HepG2 (cell line): ENCODE data around the gene FBP1. TPM values are rescaled to one million over a fixed set of nuclear protein-coding genes. Genes with fewer than 3 reads are reported as not detected.

Experiments
- ATAC-seq: fragments of 200-7000 bp; cut with Tn5 transposase; 3 replicates; pipeline ENCODE4 v1.9.1; 2020; ENCODE audit warnings: mild to moderate bottlenecking, moderate library complexity
- BruUV-seq: library from RNA; stranded (reverse); fragments of 400-500 nt; replicated peaks from 2 replicates; lab custom pipeline; 2021; lab: Mats Ljungman, UMichigan
- CTCF ChIA-PET: fragments of 300-600 bp; formaldehyde crosslinking; extraction: SDS; loops from one replicate; lab custom pipeline; 2021; ENCODE audit warnings: low total read pairs, inconsistent platforms, low intra/inter-chr PET ratio; lab: Yijun Ruan, JAX
- POLR2A ChIA-PET: fragments of 350-600 bp; sonication (Branson Sonifier 250); formaldehyde crosslinking; loops from one replicate; lab custom pipeline; 2020; ENCODE audit warnings: antibody characterized with exemption, inconsistent platforms; lab: Yijun Ruan, JAX
- DNase-seq: peaks from one replicate; pipeline ENCODE4 v3.0.0-alpha.2; 2015; ENCODE audit warnings: low spot score
- FAIRE-seq: peaks from 3 replicates; lab custom pipeline; 2011; peaks lifted over from hg19 to GRCh38; lab: Jason Lieb, UNC
- H2AFZ ChIP-seq: one replicate; pipeline ENCODE4 v1.6.1; 2011; ENCODE audit warnings: low read length, inconsistent platforms
- H3K27ac ChIP-seq: fragments of 300-600 bp; 3 replicates; pipeline ENCODE4 v1.8.0; 2011; ENCODE audit warnings: mixed run types, mild to moderate bottlenecking, mixed read lengths, low read length, inconsistent platforms; ENCODE audit not compliant: insufficient read depth; ENCODE audit errors: extremely low read length
- H3K27me3 ChIP-seq, 2 experiments: fragments of 200-600 bp in 1 of 2; 2 replicates in 1 of 2; 3 replicates in 1 of 2; pipeline versions ENCODE4 v1.6.0 to v1.8.0; 2011; ENCODE audit warnings: low read length in 2 of 2, mild to moderate bottlenecking in 2 of 2, moderate library complexity in 2 of 2, inconsistent platforms in 1 of 2; ENCODE audit not compliant: insufficient read depth in 2 of 2, control insufficient read depth in 1 of 2
- H3K36me3 ChIP-seq, 2 experiments: fragments of 200-600 bp in 1 of 2; replicated peaks in 1 of 2; 2 replicates in 1 of 2; 3 replicates in 1 of 2; pipeline versions ENCODE4 v1.5.1 to v1.8.0; 2011; ENCODE audit warnings: low read length in 2 of 2, inconsistent platforms in 1 of 2; ENCODE audit not compliant: insufficient read depth in 2 of 2, control insufficient read depth in 1 of 2
- H3K4me1 ChIP-seq: 2 replicates; pipeline ENCODE4 v1.5.1; 2012; ENCODE audit warnings: low read length, inconsistent platforms; ENCODE audit not compliant: insufficient read depth
- H3K4me2 ChIP-seq: 2 replicates; pipeline ENCODE4 v1.6.0; 2011; ENCODE audit warnings: low read depth, low read length, inconsistent platforms
- H3K4me3 ChIP-seq, 3 experiments: fragments of 200-600 bp in 1 of 3; sonication (generic), shearing (Covaris generic) in 1 of 3; replicated peaks in 1 of 3; 2 replicates each; pipeline ENCODE4 v1.5.1; 2011 to 2016; ENCODE audit warnings: low read length in 3 of 3, inconsistent platforms in 2 of 3, low read depth in 2 of 3, mild to moderate bottlenecking in 2 of 3, control low read depth in 1 of 3, mixed read lengths in 1 of 3; ENCODE audit not compliant: insufficient read depth in 1 of 3
- H3K79me2 ChIP-seq: one replicate; pipeline ENCODE4 v1.6.1; 2011; ENCODE audit warnings: low read length, inconsistent platforms; ENCODE audit not compliant: insufficient read depth
- H3K9ac ChIP-seq: 2 replicates; pipeline ENCODE4 v1.6.0; 2011; ENCODE audit warnings: mild to moderate bottlenecking, low read depth, low read length, inconsistent platforms; ENCODE audit not compliant: insufficient read depth
- H3K9me3 ChIP-seq: 2 replicates; pipeline ENCODE4 v1.5.1; 2012; ENCODE audit warnings: mild to moderate bottlenecking, low read length
- H4K20me1 ChIP-seq: 2 replicates; pipeline ENCODE4 v1.6.0; 2011; ENCODE audit warnings: inconsistent platforms, mild to moderate bottlenecking, low read length, moderate library complexity; ENCODE audit not compliant: insufficient read depth
- BATF2 ChIP-seq: sonication (generic); formaldehyde crosslinking; IDR thresholded peaks from 2 replicates; pipeline ENCODE4 v1.8.0; 2022; ENCODE audit warnings: mild to moderate bottlenecking, missing genetic modification reagents, moderate library complexity
- FOXA1 ChIP-seq, 2 experiments: fragments of 450-650 bp in 1 of 2; sonication (generic) in 1 of 2; formaldehyde crosslinking in 1 of 2; IDR thresholded peaks; 2 replicates each; pipeline versions ENCODE4 v1.4.0 to v1.6.1; 2016 to 2020; ENCODE audit warnings: missing genetic modification reagents in 1 of 2
- FOXM1 ChIP-seq: sonication (generic); formaldehyde crosslinking; IDR thresholded peaks from 2 replicates; pipeline ENCODE4 v1.5.0; 2020; ENCODE audit warnings: missing genetic modification reagents
- NONO ChIP-seq, 2 experiments: fragments of 450-650 bp in 1 of 2; sonication (generic) in 1 of 2; formaldehyde crosslinking in 1 of 2; IDR thresholded peaks in 1 of 2; conservative IDR thresholded peaks in 1 of 2; 2 replicates each; pipeline versions ENCODE4 v1.6.1 to v1.8.0; 2017 to 2022; ENCODE audit warnings: mild to moderate bottlenecking in 1 of 2, missing genetic modification reagents in 1 of 2, moderate library complexity in 1 of 2
- NR2F6 ChIP-seq, 2 experiments: IDR thresholded peaks; 2 replicates each; pipeline ENCODE4 v1.6.1; 2016; ENCODE audit warnings: antibody characterized with exemption in 1 of 2, mild to moderate bottlenecking in 1 of 2
- PTBP1 ChIP-seq: fragments of 200-400 bp; formaldehyde crosslinking; IDR thresholded peaks from 2 replicates; pipeline ENCODE4 v1.6.1; 2018; ENCODE audit warnings: low read length, low read depth; ENCODE audit not compliant: poor library complexity, severe bottlenecking
- RAD21 ChIP-seq: fragments of 450-650 bp; formaldehyde crosslinking; IDR thresholded peaks from 2 replicates; pipeline ENCODE4 v1.5.0; 2020; ENCODE audit warnings: mild to moderate bottlenecking
- SMARCC2 ChIP-seq: fragments of 450-650 bp; IDR thresholded peaks from 2 replicates; pipeline ENCODE4 v1.6.1; 2017; ENCODE audit warnings: antibody characterized with exemption, mild to moderate bottlenecking
- ZNF124 ChIP-seq: sonication (generic); formaldehyde crosslinking; IDR thresholded peaks from 2 replicates; pipeline ENCODE4 v1.4.0; 2020; ENCODE audit warnings: missing genetic modification reagents
- ZNF746 ChIP-seq: sonication (generic); formaldehyde crosslinking; IDR thresholded peaks from 2 replicates; pipeline ENCODE4 v1.8.0; 2022; ENCODE audit warnings: mild to moderate bottlenecking, missing genetic modification reagents
- ZNF749 ChIP-seq: sonication (generic); formaldehyde crosslinking; IDR thresholded peaks from 2 replicates; pipeline ENCODE4 v1.8.0; 2022; ENCODE audit warnings: mild to moderate bottlenecking, missing genetic modification reagents, moderate library complexity, borderline replicate concordance
- WGBS: methylation state at CpG from one replicate; pipeline ENCODE4 v1.1.6; 2017; ENCODE audit warnings: low lambda C conversion rate; 5-methylcytosine and 5-hydroxymethylcytosine counted together
- in situ Hi-C: cut with HindIII; loops from 2 replicates; pipeline ENCODE4 v1.10.0; 2017; ENCODE audit warnings: low pct_unique_long_range_greater_than_20kb; ENCODE audit not compliant: extremely low pct_ligation_motif_present
- intact Hi-C: fragments of 100-400 bp; cut with micrococcal nuclease; formaldehyde crosslinking; loops from one replicate; pipeline ENCODE4 v1.10.0; 2022; ENCODE audit not compliant: unreplicated experiment
- polyA plus RNA-seq, 8 experiments: library from polyadenylated mRNA; depleted of rRNA in 3 of 8; stranded (reverse) in 7 of 8; unstranded in 1 of 8; fragments of >200 nt; fragmentation: Illumina TruSeq in 4 of 8; extraction: Trizol in 4 of 8; gene quantifications; 2 replicates each; pipeline versions ENCODE4 v1.2.1 to v1.2.3, GENCODE V29; 2011 to 2016; ENCODE audit warnings: low read depth in 4 of 8, missing spikeins in 1 of 8, mixed read lengths in 1 of 8; ENCODE audit not compliant: insufficient read depth in 1 of 8
- total RNA-seq, 5 experiments: library from RNA; depleted of rRNA; stranded (reverse); fragments of >200 nt; fragmentation: Illumina TruSeq; extraction: Trizol; gene quantifications; 2 replicates each; pipeline ENCODE4 v1.2.3, GENCODE V29; 2016; ENCODE audit warnings: low read depth in 1 of 5

Gene FBP1
- total and polyA plus RNA-seq, 2 of the 13 experiments (the other 11 are each of a cell fraction or from before 2014, with no cell fraction given): 0.29 to 0.53 TPM

GRCh38 chr9:94577036-94577435, 62.3 kb downstream of the FBP1 start:
- Histone ChIP-seq H3K27me3 (no peaks in the 10 kb centered on the region), H3K4me3 (no peak overlapping the region), H3K9me3 (no peaks in the 10 kb centered on the region), H2AFZ (no peak overlapping the region), H3K4me2 (no peak overlapping the region), H3K79me2 (no peaks in the 10 kb centered on the region), H3K36me3 (no peaks in the 10 kb centered on the region), H3K27ac (no peak overlapping the region), H3K9ac (no peak overlapping the region), H4K20me1 (no peaks in the 10 kb centered on the region), H3K4me1 (0 out of 2 replicates have a peak, but pooled peaks cover 10% of the 10 kb centered on the region)
- ATAC-seq (no peak), FAIRE-seq (no peak), DNase-seq (no peak)
- in situ Hi-C loops: no loop called here
- intact Hi-C loops: no loop called here
- ChIA-PET POLR2A (no interaction called here), CTCF (no interaction called here)
- BruUV-seq: no TSS peak
- WGBS: 0% methylated on average over 1 of the region's 1 CpG
- no peak for TF ChIP-seq ZNF746 (CRISPR knock-in tag)
- TF ChIP-seq FOXA1 (IDR thresholded peaks at IDR 0.05): no peak
- TF ChIP-seq FOXA1 (CRISPR knock-in tag; IDR thresholded peaks at IDR 0.05): no peak
- TF ChIP-seq ZNF749: no peak
- TF ChIP-seq ZNF124 (CRISPR knock-in tag): no peak
- TF ChIP-seq PTBP1: no peak
- no peak for TF ChIP-seq NR2F6 (IDR thresholded peaks at IDR 0.05)
- no peak for TF ChIP-seq NR2F6 (CRISPR knock-in tag; IDR thresholded peaks at IDR 0.05)
- no peak for TF ChIP-seq SMARCC2
- TF ChIP-seq NONO (IDR thresholded peaks at IDR 0.05): no peak
- TF ChIP-seq NONO (CRISPR knock-in tag; conservative IDR thresholded peaks at IDR 0.05): no peak
- TF ChIP-seq RAD21: no peak
- TF ChIP-seq FOXM1 (CRISPR knock-in tag): no peak
- TF ChIP-seq BATF2 (CRISPR knock-in tag): no peak
